ENCODE results near the gene ZMYM2. TPM values are rescaled to one million over a fixed set of nuclear protein-coding genes. Genes with fewer than 3 reads are reported as not detected.
"Not testable (repeated sequence)": the region's sequence is repeated elsewhere in the genome, so short reads cannot be mapped to it uniquely, and the experiment has no call there.

Gene ZMYM2
- total RNA-seq, 2 experiments from 2014 or later, result 59.9 to 64.7 TPM

GRCh38 chr13:20033486-20033885 lies 75.0 kb downstream of the ZMYM2 start:
- POLR2A ChIA-PET, result no interaction called here
- no peak for DNase-seq (ENCODE audit: low spot score)
- CTCF ChIA-PET (ENCODE audit: unreplicated experiment), result no interaction called here
- no peak overlapping the region for H3K4me3 ChIP-seq (ENCODE audit: low read depth, low read length, poor library complexity, severe bottlenecking)
- TF ChIP-seq EZH2phosphoT487 (IDR thresholded peaks at IDR 0.05; ENCODE audit: borderline replicate concordance, low read depth, low read length), result no peak
- TF ChIP-seq CTCF (conservative IDR thresholded peaks at IDR 0.05; ENCODE audit: low read length), result no peak
- H3K36me3 ChIP-seq (ENCODE audit: insufficient read depth, low read length), result peaks cover 64% of the 10 kb centered on the region
- H3K9me2 ChIP-seq (ENCODE audit: insufficient read depth, low read length), result no peaks in the 10 kb centered on the region
- H3K79me2 ChIP-seq (ENCODE audit: insufficient read depth, low read depth, low read length), result no peaks in the 10 kb centered on the region
- no peaks in the 10 kb centered on the region for H4K20me1 ChIP-seq (ENCODE audit: insufficient read depth, low read length)
- intact Hi-C loops (cut with micrococcal nuclease; ENCODE audit: unreplicated experiment), result no loop called here
- no TSS peak for BruUV-seq (replicated peaks)
- no peak overlapping the region for H2AFZ ChIP-seq (ENCODE audit: low read length)
- H3K9me3 ChIP-seq (ENCODE audit: low read length), result no peaks in the 10 kb centered on the region
- no peak overlapping the region for H3K4me2 ChIP-seq (ENCODE audit: low read length)
- no peaks in the 10 kb centered on the region for H3K4me1 ChIP-seq (ENCODE audit: insufficient read depth, low read length, poor library complexity, severe bottlenecking)
- no peak overlapping the region for H3K27ac ChIP-seq (ENCODE audit: low read depth, low read length, poor library complexity, severe bottlenecking)

GRCh38 chr13:20035130-20035529 lies 76.6 kb downstream of the ZMYM2 start:
- no peaks in the 10 kb centered on the region for H3K79me2 ChIP-seq (ENCODE audit: insufficient read depth, low read depth, low read length)
- no peak overlapping the region for H3K27ac ChIP-seq (ENCODE audit: low read depth, low read length, poor library complexity, severe bottlenecking)
- no peak for DNase-seq (ENCODE audit: low spot score)
- no peak overlapping the region for H3K4me3 ChIP-seq (ENCODE audit: low read depth, low read length, poor library complexity, severe bottlenecking)
- no peak overlapping the region for H3K4me2 ChIP-seq (ENCODE audit: low read length)
- POLR2A ChIA-PET, result no interaction called here
- H3K4me1 ChIP-seq (ENCODE audit: insufficient read depth, low read length, poor library complexity, severe bottlenecking), result no peaks in the 10 kb centered on the region
- no peaks in the 10 kb centered on the region for H3K9me2 ChIP-seq (ENCODE audit: insufficient read depth, low read length)
- no TSS peak for BruUV-seq (replicated peaks)
- H3K9me3 ChIP-seq (ENCODE audit: low read length), result no peaks in the 10 kb centered on the region
- H3K36me3 ChIP-seq (ENCODE audit: insufficient read depth, low read length), result peaks cover 79% of the 10 kb centered on the region
- CTCF ChIA-PET (ENCODE audit: unreplicated experiment), result no interaction called here
- no peak for TF ChIP-seq CTCF (conservative IDR thresholded peaks at IDR 0.05; ENCODE audit: low read length)
- TF ChIP-seq EZH2phosphoT487 (IDR thresholded peaks at IDR 0.05; ENCODE audit: borderline replicate concordance, low read depth, low read length), result no peak
- intact Hi-C loops (cut with micrococcal nuclease; ENCODE audit: unreplicated experiment), result no loop called here
- H2AFZ ChIP-seq (ENCODE audit: low read length), result no peak overlapping the region
- no peaks in the 10 kb centered on the region for H4K20me1 ChIP-seq (ENCODE audit: insufficient read depth, low read length)

- no peak for DNase-seq (ENCODE audit: low spot score)
- Histone ChIP-seq H4K20me1 (ENCODE audit: insufficient read depth, low read length) (no peaks in the 10 kb centered on the region), H3K9me3 (ENCODE audit: low read length) (no peaks in the 10 kb centered on the region), H3K27ac (ENCODE audit: low read depth, low read length, poor library complexity, severe bottlenecking) (no peak overlapping the region), H3K9me2 (ENCODE audit: insufficient read depth, low read length) (no peaks in the 10 kb centered on the region), H3K36me3 (ENCODE audit: insufficient read depth, low read length) (peaks cover 81% of the 10 kb centered on the region), H3K79me2 (ENCODE audit: insufficient read depth, low read depth, low read length) (no peaks in the 10 kb centered on the region), H2AFZ (ENCODE audit: low read length) (no peak overlapping the region), H3K4me3 (ENCODE audit: low read depth, low read length, poor library complexity, severe bottlenecking) (no peak overlapping the region), H3K4me1 (ENCODE audit: insufficient read depth, low read length, poor library complexity, severe bottlenecking) (no peaks in the 10 kb centered on the region), H3K4me2 (ENCODE audit: low read length) (no peak overlapping the region)
- intact Hi-C loops (cut with micrococcal nuclease; ENCODE audit: unreplicated experiment), result no loop called here
- no peak for TF ChIP-seq EZH2phosphoT487 (IDR thresholded peaks at IDR 0.05; ENCODE audit: borderline replicate concordance, low read depth, low read length)
- no peak for TF ChIP-seq CTCF (conservative IDR thresholded peaks at IDR 0.05; ENCODE audit: low read length)
- ChIA-PET POLR2A (interaction anchor here (0.7 to 1.4 kb wide), 2 partner anchors 35 to 1566 kb away, joined by 3 to 6 read pairs; partner anchors contain the start of gene MICU2), CTCF (ENCODE audit: unreplicated experiment) (no interaction called here)
- no TSS peak for BruUV-seq (replicated peaks)
These were observed 79.4 kb downstream of the ZMYM2 start for GRCh38 chr13:20037908-20038307.

GRCh38 chr13:20042603-20043002 lies 84.1 kb downstream of the ZMYM2 start:
- BruUV-seq (replicated peaks); H3K4me1 ChIP-seq (ENCODE audit: insufficient read depth, low read length, poor library complexity, severe bottlenecking); H3K9me2 ChIP-seq (ENCODE audit: insufficient read depth, low read length); intact Hi-C loops (cut with micrococcal nuclease; ENCODE audit: unreplicated experiment); CTCF ChIA-PET (ENCODE audit: unreplicated experiment); H3K79me2 ChIP-seq (ENCODE audit: insufficient read depth, low read depth, low read length); H3K27ac ChIP-seq (ENCODE audit: low read depth, low read length, poor library complexity, severe bottlenecking); H2AFZ ChIP-seq (ENCODE audit: low read length); DNase-seq (ENCODE audit: low spot score); H4K20me1 ChIP-seq (ENCODE audit: insufficient read depth, low read length); H3K4me3 ChIP-seq (ENCODE audit: low read depth, low read length, poor library complexity, severe bottlenecking); H3K9me3 ChIP-seq (ENCODE audit: low read length); H3K4me2 ChIP-seq (ENCODE audit: low read length): not testable (repeated sequence)
- H3K36me3 ChIP-seq (ENCODE audit: insufficient read depth, low read length), result peaks cover 72% of the 10 kb centered on the region
- POLR2A ChIA-PET, result interaction anchor here (0.6 to 0.7 kb wide), 2 partner anchors 19 to 41 kb away, joined by 3 read pairs; no protein-coding TSS in a partner anchor
